Ectodermal cell (in vitro differentiated cells): ENCODE results near the gene DAP.
"Not testable (repeated sequence)": the region's sequence is repeated elsewhere in the genome, so short reads cannot be mapped to it uniquely, and the experiment has no call there.

Experiments
- H3K27ac ChIP-seq: 2 replicates; pipeline ENCODE4 v1.7.0; 2013; ENCODE audit warnings: mild to moderate bottlenecking, low read depth, low read length; ENCODE audit not compliant: insufficient read depth, poor library complexity, severe bottlenecking
- H3K27me3 ChIP-seq: 2 replicates; pipeline ENCODE4 v1.7.0; 2013; ENCODE audit warnings: mild to moderate bottlenecking, low read length; ENCODE audit not compliant: insufficient read depth, control insufficient read depth, poor library complexity, severe bottlenecking
- H3K36me3 ChIP-seq: one replicate; pipeline ENCODE4 v1.7.0; 2013; ENCODE audit warnings: low read length; ENCODE audit not compliant: control insufficient read depth, insufficient read depth
- H3K4me1 ChIP-seq: one replicate; pipeline ENCODE4 v1.7.0; 2013; ENCODE audit warnings: low read length; ENCODE audit not compliant: control insufficient read depth, insufficient read depth
- H3K4me3 ChIP-seq: 2 replicates; pipeline ENCODE4 v1.7.0; 2013; ENCODE audit warnings: low read depth, low read length, control low read depth; ENCODE audit not compliant: insufficient read depth
- H3K9me3 ChIP-seq: 2 replicates; pipeline ENCODE4 v1.7.0; 2013; ENCODE audit warnings: mild to moderate bottlenecking, low read length, moderate library complexity; ENCODE audit not compliant: control insufficient read depth
- WGBS, 2 experiments: methylation state at CpG; one replicate each; pipeline ENCODE4 v1.1.7; 2013; ENCODE audit warnings: missing lambda C conversion rate in 2 of 2; 5-methylcytosine and 5-hydroxymethylcytosine counted together

The DAP gene

DNA sequence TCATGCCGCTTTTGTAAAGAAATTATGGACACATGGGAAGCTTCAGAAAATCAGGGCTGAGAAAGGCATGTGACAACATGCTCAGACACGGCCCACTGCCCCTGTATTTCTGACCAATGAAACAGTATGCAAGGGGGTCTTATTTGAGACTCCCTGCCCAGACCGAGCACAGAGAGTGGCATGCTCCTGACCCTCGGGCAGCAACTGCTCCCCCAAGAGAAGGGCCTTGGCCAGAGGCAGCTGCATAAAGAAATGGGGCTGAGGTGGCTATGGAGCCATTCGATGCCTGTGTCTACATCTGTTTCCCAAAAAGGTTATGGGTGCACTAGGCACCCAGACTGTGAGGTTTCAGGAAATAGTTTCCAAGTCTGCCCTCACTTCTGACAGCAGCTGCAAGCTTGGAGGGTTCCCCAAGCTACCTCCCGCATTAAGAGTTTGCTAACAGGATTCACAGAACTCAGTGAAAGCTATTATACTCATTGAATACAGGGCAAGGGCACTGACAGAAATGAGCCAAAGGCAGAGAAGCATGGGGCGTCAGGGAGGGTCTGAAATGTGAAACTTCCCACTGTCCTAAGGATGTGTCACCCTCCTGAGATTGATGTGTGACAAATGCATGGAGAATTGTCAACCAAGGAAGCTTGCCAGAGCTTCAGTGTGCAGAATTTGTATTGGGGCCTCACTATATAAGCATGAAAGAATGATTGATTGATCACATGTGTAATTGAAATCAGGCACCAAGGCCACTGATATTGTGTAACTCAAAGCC lies 94.3 kb downstream of the DAP start:
- H3K9me3 ChIP-seq = no peaks in the 10 kb centered on the region
- H3K36me3 ChIP-seq = no peaks in the 10 kb centered on the region
- peaks cover 7% of the 10 kb centered on the region for H3K4me1 ChIP-seq
- H3K4me3 ChIP-seq = no peak overlapping the region
- no peaks in the 10 kb centered on the region for H3K27me3 ChIP-seq
- H3K27ac ChIP-seq = no peak overlapping the region
- WGBS, 2 experiments = 91 to 94% methylated on average over 7 of the region's 7 CpGs

DNA sequence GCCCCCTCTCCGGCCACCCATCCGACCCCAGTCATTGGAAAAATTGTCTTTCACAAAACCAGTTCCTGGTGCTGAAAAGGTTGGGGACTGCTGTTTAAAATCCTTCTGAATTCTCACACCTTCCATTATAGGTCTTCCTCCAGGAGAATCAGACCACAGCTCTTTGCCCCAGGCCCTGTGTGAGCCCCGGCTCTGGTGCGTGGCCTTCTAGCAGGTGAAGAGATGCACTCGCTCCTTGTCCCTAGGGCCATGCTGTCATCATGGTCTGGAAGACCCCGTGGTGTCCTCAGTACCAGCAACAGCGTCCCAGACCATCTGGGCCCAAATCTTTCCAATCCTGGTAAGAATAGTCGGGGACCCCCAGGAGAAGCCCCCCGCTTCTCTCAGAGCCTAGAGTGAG lies 95.2 kb downstream of the DAP start:
- Histone ChIP-seq H3K4me1 (peaks cover 7% of the 10 kb centered on the region), H3K36me3 (no peaks in the 10 kb centered on the region), H3K27me3 (no peaks in the 10 kb centered on the region), H3K4me3 (no peak overlapping the region), H3K9me3 (no peaks in the 10 kb centered on the region), H3K27ac (no peak overlapping the region)
- WGBS, 2 experiments = 96 to 98% methylated on average over 9 of the region's 9 CpGs

DNA sequence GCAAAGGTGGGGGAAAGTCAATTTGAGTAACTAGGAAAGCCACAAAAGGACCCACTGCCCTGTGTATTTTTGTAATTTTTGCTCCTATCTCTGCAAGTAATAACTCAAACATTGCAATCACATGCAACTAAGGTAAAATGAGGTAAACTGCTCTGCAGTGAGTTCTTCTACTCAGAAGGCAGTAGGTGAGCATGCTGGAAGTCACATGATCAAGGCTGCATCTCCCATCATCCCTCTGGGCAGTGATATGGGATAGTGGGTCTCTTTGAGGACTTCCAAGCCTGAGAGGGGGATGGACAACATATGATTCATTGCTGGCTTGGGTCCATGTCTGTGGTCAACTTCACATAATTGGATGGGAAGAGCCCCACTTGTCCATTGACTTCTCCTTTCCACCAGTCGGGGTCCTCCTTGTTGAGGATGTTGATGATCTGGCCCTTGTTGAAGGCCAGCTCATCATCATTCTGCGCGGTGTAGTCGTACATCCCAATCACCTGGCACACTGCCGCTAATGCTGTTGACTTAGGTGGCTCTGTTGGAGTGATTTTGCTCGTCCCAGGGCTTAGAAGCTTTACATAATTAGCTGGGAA lies 96.8 kb downstream of the DAP start:
- not testable (repeated sequence) for H3K4me3 ChIP-seq

GRCh38 chr5:10663489-10664179 lies 97.4 kb downstream of the DAP start:
- Histone ChIP-seq H3K27me3 (no peaks in the 10 kb centered on the region), H3K4me1 (peaks cover 7% of the 10 kb centered on the region), H3K9me3 (no peaks in the 10 kb centered on the region), H3K4me3 (no peak overlapping the region), H3K36me3 (no peaks in the 10 kb centered on the region), H3K27ac (no peak overlapping the region)
- WGBS, 2 experiments = 74 to 76% methylated on average over 12 of the region's 13 CpGs

More for the DNA sequence above, 96.8 kb downstream of the DAP start:
- not testable (repeated sequence) for H3K9me3 ChIP-seq, H3K36me3 ChIP-seq, H3K27ac ChIP-seq, H3K4me1 ChIP-seq, H3K27me3 ChIP-seq
- WGBS, 2 experiments = 91 to 94% methylated on average over 6 of the region's 6 CpGs

DNA sequence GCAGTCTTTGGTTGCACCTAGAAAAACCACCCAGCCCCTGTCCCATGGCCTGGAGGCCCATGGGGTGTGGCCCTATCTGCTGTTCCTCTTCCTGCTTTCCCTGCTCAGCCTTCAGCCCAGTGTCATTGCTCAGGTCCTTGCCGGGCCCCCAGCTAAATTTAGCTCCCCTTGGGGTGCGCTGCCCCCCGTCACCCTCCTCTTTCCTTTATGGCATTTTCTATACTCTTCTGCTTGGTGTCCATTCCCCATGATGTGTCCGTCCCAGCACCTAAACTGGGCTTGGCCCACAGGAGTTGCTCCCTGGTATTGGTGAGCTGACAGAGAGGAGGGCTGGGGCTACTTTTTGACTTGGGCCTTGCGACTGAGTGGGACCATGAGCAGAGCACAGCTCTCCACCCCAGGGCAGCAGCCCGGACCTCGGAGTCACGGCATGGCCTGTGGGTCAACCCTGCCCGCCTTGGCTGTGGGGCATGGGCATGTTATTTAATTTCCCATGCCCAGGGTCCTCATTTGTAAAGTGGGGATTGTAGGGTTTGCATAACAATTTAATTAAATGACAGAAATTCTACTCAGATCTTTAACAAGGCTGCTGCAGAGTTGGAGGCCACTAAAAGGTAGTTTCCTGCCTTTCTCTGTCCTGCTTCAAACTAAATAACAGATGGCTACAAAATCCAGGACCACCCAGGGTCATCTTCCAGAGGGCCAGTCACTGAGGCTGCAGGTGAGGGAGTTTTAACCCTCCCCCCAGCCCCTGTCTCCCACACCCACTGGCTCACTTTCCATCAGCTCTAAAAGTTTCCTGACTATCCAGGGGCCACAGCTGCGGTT lies 98.2 kb downstream of the DAP start:
- Histone ChIP-seq H3K4me1 (peaks cover 7% of the 10 kb centered on the region), H3K27me3 (no peaks in the 10 kb centered on the region), H3K36me3 (no peaks in the 10 kb centered on the region), H3K9me3 (no peaks in the 10 kb centered on the region), H3K4me3 (no peak overlapping the region), H3K27ac (no peak overlapping the region)
- 89 to 95% methylated on average over 10 of the region's 10 CpGs for WGBS, 2 experiments

GRCh38 chr5:10662083-10662482 lies 99.0 kb downstream of the DAP start:
- 90 to 93% methylated on average over 11 of the region's 11 CpGs for WGBS, 2 experiments

GRCh38 chr5:10661401-10661800 lies 99.6 kb downstream of the DAP start:
- Histone ChIP-seq H3K4me3 (no peak overlapping the region), H3K27me3 (no peaks in the 10 kb centered on the region), H3K36me3 (no peaks in the 10 kb centered on the region), H3K4me1 (peaks cover 9% of the 10 kb centered on the region), H3K27ac (no peak overlapping the region), H3K9me3 (no peaks in the 10 kb centered on the region)
- WGBS, 2 experiments = 96 to 97% methylated on average over 13 of the region's 13 CpGs

More at GRCh38 chr5:10662083-10662482, 99.0 kb downstream of the DAP start:
- H3K36me3 ChIP-seq = no peaks in the 10 kb centered on the region
- H3K27ac ChIP-seq = no peak overlapping the region
- no peaks in the 10 kb centered on the region for H3K9me3 ChIP-seq
- H3K4me1 ChIP-seq = peaks cover 7% of the 10 kb centered on the region
- no peaks in the 10 kb centered on the region for H3K27me3 ChIP-seq
- H3K4me3 ChIP-seq = no peak overlapping the region

- Histone ChIP-seq H3K4me3 (no peak overlapping the region), H3K36me3 (no peaks in the 10 kb centered on the region), H3K27me3 (no peaks in the 10 kb centered on the region), H3K9me3 (no peaks in the 10 kb centered on the region), H3K4me1 (peaks cover 14% of the 10 kb centered on the region), H3K27ac (no peak overlapping the region)
- 94 to 97% methylated on average over 15 of the region's 15 CpGs for WGBS, 2 experiments
Measured at GRCh38 chr5:10660720-10661387, 100.2 kb downstream of the DAP start.

- Histone ChIP-seq H3K4me1 (peaks cover 16% of the 10 kb centered on the region), H3K27ac (no peak overlapping the region), H3K27me3 (no peaks in the 10 kb centered on the region), H3K4me3 (no peak overlapping the region), H3K9me3 (no peaks in the 10 kb centered on the region), H3K36me3 (no peaks in the 10 kb centered on the region)
- 92 to 94% methylated on average over 3 of the region's 3 CpGs for WGBS, 2 experiments
Measured at GRCh38 chr5:10660135-10660534, 100.9 kb downstream of the DAP start.
